HTERT RPE-1 (cell line): ENCODE measurements around the gene FZD2.
"Not testable (repeated sequence)": the region's sequence is repeated elsewhere in the genome, so short reads cannot be mapped to it uniquely, and the experiment has no call there.

Source experiments
- in situ Hi-C: fragments of 300-500 bp; cut with MboI; formaldehyde crosslinking; loops from 4 replicates; pipeline ENCODE4 v1.14.3; 2020; ENCODE audit warnings: low sequenced_read_pairs

Gene FZD2

DNA sequence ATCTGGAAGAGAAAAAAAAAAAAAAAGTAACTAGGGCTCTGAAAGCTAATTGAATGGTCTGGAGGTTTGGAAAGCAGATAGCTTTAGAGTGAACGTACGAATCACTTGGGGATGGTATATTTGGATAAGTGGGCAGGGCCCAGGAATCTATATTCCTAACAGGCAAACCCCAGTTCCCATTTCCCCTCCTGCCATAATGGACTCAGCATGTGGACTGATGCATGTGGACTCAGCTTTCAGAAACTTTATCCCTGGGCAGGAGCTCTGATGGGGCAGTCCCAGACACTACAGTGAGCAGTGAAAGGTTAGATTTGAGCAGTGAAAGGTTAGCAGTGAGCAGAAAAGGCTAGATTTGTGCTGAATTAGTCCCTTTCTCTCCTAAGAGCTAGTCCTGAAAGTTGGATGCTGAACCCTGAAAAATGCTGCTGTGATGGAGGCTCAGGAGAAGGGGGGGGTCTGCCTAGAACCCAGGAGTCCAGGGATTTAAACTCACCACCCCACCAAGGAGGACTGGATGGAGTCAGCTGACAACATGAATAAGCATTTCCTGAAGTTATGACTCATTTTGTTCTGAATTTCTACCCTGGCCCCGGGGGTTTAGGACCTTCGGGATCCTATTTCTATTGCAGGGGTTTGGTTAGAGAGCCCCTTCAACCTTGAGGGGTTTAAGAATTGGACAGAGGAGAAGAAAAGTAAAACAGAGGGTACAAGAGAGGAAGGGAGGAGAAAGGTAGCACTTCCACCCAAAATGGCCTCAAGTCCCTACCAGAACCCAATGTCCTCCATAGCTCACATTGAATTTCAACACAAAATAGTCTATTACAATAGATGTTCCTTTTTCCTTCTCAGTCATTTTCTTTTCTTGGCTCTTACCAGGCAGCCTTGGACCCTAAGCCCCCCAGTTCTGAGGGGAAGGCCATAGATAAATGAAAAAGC lies 10.3 kb upstream of the FZD2 start:
- in situ Hi-C loops: no loop called here

DNA sequence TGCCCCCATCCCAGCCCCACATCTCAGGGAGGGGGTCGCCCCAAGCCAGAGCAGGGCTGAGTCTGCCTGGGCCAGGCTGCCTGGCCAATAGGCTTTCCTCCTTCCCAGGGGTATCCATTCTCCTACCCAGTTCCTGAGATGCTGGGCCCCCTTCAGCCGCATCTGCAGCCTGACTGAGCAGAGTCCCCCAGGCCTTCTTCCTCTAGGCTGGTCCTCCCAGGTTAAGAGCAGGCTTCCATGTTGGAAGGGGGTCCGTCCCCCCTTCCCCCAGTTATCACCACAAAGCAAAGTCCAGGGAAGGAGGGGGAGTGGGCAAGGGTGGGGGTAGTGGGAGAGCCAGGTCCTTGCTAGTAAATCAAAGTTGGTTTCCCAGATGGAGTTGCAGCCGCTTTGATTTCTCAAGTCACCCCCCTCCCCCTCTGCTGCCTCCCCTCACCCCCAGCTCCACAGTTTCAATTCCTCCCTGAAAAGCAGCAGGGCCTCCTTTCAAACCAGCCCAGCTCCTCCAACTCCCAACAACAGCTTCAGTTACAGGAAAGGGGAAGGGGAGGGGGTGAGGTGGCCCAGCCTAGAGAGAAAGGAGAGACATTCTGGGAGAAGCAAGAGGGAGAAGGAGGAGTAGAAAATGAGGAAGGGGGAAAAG lies 9.5 kb upstream of the FZD2 start:
- in situ Hi-C loops: no loop called here

DNA sequence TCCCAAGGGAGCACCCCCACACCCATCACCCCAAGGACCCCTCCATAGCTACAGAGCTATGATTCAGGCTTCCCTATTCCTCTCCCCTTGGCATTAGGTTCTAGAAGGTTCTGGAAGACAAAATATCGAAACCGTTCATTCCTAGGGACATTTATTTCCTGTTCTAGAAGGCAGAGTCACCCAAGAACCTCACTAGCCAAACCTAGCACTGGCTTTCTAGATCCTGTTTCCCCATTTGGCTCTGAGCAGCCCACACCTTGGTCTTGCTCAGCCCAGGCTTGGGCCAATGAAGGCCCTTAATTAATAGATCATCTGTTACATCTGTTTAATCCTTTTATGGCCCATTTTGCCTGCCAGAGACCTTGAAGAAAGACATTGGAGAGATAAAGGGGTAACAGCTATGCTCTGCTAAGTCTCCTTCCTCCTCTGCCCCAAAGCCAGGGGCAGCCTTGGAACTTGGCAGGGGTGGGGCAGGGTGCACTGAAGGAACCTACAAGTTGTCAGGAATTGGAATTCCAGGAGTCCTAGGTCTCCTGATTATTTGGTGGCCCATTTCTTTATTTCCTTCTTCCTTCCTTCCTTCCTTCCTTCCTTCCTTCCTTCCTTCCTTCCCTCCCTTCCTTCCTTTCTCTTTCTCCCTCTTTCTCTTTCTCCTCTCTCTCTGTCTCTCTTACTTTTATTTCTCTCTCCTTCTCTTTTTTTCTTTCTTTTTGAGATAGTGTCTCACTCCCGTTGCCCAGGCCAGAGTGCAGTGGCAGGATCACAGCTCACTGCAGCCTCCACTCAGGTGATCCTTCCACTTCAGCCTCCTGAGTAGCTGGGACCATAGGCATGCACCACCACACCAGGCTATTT lies 8.7 kb upstream of the FZD2 start:
- in situ Hi-C loops: no loop called here

DNA sequence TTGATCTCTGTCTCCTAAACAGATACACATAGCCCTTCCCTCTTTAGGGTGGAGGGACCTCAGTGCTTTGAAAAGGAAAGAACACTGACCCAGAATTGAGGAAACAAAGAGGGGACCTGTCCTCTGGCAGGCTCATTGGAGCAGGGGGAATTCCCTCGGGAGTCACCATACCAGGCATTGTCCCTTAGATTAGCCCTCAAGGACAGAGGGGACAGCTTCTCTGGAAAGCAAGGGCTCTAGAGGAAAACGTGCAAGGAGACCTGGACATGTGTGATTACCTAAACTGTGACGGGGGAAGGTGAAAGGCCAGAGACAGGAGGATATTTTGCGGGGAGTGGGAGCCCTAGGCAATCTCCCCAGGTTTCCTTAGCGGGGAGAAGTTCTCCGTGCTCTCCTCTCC lies 7.6 kb upstream of the FZD2 start:
- in situ Hi-C loops: no loop called here

DNA sequence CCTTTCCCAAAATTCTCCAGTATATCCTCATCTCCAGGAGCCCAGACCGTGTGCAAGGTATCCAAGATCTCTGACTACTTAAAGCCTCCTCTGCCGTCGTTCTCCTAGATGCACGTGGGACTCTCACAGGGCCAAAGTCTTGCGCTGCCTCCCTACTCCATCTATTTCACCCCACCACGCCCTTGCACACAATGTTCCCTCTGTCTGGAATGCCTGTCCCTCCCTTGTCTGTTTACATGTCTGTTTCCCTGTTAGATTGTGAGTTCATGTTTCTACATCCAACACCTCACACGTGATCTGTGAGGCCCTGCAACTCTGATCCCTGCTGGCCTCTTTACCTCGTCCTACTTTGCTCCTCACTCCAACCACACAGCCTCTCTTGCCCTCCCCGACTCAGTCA lies 4.9 kb upstream of the FZD2 start:
- in situ Hi-C loops: no loop called here

DNA sequence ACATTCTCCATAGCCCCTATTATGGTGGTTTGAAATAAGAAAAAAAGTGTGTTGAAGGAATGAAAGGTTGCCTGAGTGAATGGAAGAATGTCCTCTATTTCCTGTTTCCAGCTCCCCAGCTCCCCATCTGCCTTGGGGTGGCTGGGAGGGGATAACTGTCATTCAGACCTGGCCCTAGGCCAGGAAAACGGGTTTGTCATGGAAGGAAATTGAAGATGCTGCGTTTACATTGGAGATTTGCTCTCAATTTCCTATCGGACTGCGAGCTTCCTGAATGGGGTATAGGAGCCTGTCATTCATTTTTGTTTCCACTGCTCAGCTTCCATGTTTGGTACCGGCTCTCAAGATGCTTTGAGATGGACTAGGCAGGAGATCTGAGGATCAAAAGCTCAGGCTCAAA lies 2.2 kb upstream of the FZD2 start:
- in situ Hi-C loops: no loop called here

DNA sequence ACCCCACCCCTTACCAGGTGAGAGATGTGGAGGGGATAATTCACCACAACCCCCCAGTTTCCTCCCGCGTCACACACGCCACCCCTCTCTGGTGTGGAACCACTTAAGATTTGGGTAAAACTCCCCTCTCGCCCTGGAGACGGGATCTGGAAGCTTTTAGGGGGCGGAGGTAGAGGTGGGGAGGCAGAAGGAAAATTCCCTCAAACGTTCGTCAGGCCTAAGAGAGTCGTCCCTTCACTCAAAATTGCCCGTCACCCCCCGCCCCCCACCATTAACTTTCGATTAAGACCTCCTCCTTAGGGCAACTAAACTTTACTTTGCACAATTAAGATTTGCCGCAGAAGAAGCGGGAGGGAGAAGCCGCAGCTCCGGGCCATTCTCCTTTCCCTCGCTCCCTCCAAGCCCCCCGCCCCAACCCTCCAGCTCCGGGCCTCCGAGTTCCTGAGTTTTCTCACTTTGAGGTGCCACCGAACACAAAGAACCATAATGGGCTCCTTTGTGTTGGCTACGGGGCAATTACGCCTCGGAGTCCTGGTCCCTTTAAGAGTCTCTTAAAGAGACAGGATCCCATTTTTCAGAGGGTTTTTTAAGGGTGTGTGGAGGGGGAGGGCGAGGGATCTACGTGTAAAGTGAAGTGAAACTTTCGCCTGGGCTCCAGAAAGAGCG lies 985 bp upstream of the FZD2 start:
- in situ Hi-C loops: no loop called here

DNA sequence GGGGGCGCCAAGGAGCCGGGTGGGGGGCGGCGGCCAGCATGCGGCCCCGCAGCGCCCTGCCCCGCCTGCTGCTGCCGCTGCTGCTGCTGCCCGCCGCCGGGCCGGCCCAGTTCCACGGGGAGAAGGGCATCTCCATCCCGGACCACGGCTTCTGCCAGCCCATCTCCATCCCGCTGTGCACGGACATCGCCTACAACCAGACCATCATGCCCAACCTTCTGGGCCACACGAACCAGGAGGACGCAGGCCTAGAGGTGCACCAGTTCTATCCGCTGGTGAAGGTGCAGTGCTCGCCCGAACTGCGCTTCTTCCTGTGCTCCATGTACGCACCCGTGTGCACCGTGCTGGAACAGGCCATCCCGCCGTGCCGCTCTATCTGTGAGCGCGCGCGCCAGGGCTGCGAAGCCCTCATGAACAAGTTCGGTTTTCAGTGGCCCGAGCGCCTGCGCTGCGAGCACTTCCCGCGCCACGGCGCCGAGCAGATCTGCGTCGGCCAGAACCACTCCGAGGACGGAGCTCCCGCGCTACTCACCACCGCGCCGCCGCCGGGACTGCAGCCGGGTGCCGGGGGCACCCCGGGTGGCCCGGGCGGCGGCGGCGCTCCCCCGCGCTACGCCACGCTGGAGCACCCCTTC lies 484 bp downstream of the FZD2 start:
- in situ Hi-C loops: no loop called here

DNA sequence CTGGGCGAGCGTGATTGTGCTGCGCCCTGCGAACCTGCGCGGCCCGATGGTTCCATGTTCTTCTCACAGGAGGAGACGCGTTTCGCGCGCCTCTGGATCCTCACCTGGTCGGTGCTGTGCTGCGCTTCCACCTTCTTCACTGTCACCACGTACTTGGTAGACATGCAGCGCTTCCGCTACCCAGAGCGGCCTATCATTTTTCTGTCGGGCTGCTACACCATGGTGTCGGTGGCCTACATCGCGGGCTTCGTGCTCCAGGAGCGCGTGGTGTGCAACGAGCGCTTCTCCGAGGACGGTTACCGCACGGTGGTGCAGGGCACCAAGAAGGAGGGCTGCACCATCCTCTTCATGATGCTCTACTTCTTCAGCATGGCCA lies 1.0 kb downstream of the FZD2 start:
- in situ Hi-C loops: no loop called here

DNA sequence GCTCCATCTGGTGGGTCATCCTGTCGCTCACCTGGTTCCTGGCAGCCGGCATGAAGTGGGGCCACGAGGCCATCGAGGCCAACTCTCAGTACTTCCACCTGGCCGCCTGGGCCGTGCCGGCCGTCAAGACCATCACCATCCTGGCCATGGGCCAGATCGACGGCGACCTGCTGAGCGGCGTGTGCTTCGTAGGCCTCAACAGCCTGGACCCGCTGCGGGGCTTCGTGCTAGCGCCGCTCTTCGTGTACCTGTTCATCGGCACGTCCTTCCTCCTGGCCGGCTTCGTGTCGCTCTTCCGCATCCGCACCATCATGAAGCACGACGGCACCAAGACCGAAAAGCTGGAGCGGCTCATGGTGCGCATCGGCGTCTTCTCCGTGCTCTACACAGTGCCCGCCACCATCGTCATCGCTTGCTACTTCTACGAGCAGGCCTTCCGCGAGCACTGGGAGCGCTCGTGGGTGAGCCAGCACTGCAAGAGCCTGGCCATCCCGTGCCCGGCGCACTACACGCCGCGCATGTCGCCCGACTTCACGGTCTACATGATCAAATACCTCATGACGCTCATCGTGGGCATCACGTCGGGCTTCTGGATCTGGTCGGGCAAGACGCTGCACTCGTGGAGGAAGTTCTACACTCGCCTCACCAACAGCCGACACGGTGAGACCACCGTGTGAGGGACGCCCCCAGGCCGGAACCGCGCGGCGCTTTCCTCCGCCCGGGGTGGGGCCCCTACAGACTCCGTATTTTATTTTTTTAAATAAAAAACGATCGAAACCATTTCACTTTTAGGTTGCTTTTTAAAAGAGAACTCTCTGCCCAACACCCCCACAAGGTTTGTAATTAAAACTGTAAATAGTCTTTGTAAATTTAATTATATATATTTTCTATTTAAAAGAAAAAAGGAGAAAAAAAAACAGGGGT lies 1.7 kb downstream of the FZD2 start:
- in situ Hi-C loops: no loop called here

DNA sequence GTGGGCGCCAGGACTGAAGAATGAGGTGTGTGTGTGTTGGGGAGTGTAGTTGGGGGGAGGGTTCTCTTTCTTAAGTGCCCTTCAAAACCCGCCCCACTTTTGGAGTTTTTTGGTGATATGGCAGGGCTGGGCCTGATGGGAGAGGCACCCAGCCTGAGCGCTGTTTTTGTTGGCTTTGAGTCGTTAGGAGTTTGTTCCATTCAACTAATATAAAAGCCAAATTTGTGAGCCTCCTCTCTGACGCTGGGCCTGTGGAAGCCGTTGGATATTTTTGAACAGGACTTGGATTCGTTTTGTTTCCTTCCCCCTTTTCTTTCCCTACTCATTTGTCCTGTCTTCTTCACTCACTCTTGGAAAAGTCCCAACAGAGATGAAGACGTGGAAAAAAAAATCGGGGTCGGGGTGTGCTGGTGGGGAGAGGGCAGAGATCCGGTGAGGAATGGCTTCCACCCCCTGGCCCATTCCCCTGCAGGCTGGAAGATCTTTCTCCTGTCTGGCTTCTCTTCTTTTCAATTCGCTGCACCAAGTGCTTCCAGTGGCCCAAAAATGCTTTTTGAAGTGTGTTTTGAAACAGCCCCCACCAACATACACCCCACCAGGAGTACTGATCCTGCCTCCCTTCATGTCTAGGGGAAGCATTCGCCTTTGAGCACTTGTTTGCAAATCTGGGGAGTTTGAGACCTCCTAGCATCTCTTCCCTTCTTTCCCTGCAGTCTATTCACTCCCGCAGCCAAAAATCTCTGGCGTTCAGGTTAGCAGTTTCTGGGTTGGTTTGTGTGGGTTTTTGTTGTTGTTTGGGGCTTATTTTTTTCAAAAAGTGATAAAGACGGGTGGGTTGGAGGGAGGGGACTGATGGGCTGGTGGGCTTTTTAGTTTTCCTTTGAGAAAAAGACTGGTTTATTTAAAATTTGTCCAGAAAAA lies 2.6 kb downstream of the FZD2 start:
- in situ Hi-C loops: no loop called here

DNA sequence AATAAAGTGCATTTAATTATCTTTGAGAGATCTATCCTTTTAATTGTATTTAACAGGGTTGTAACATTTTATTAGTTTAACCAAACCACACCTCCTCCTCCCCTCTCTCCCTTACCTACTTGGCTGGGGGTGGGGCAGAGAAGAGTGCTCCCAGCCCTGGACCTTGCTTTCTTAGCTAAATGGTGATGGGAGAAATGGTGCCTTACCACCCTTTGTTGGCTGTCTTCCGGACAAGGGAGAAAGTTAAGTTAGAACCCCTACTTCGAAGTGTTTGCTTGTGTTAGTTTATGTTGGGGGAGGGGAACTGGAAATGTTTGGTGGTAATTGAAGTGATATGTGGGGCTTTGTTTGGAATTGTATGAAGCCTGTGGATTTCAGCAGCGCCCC lies 3.9 kb downstream of the FZD2 start:
- in situ Hi-C loops: no loop called here

DNA sequence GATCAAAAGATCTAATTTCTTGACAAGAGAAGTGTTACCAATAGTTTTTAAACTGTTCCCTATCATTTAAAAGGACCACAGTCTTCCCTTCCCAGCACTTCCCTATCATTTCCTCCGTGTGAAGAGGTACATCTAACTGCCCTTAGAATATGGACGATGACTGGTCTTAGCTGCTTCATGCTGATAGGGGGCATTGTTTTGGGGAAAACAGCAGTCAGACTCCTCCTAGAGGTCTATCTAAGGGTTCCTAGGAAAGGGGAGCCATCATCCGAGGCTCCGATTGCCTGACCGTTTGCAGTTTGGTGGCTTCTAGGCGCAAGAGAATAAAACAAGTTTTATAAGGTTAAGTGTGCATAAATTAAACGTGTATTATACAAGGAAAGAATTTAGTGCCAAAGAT lies 7.1 kb downstream of the FZD2 start:
- in situ Hi-C loops: no loop called here

DNA sequence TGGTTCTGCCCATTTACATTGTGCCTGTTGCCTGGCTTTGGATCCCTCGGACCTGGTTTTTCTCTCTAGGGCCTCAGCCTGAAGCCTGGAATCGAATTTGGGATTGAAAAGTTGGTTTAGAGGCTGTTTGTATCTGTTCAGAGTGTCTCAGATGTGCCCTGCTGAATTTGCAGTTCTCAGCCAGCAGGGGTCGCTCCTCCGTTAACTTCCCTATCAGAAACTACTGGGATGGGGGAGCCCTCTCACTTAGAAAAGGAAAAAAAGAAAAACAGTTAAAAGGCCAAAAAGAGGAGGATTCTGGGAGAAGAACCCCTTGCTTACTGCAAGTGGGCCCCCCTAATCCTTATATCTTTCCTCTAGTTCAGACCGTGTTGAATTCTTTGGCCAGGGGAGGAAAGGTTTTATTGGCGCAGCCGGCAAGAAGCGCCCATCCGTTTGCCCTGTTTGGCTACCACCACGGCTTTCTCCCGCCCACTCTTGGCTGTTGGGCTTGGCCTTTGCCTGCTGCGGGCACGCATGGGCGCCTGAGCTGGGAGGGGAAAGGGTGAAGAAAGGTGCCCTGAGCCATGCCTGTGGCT lies 8.7 kb downstream of the FZD2 start:
- in situ Hi-C loops: no loop called here

DNA sequence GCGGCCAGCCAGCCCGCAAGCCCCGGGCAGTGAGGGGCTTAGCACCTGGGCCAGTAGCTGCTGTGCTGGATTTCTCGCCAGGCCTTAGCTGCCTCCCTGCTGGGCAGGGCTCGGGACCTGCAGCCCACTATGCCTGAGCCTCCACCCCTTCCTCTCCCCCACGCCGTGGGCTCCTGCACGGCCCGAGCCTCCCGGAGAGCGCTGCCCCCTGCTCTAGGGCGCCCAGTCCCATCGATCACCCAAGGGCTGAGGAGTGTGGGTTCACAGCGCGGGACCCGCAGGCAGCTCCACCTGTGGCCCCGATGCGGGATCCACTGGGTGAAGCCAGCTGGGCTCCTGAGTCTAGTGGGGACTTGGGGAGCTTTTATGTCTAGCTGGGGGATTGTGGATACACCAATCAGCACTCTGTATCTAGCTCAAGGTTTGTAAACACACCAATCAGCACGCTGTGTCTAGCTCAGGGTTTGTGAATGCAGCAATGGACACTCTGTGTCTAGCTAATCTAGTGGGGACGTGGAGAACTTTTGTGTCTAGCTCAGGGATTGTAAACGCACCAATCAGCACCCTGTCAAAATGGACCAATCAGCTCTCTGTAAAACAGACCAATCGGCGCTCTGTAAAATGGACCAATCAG lies 11.1 kb downstream of the FZD2 start:
- in situ Hi-C loops: not testable (repeated sequence)

DNA sequence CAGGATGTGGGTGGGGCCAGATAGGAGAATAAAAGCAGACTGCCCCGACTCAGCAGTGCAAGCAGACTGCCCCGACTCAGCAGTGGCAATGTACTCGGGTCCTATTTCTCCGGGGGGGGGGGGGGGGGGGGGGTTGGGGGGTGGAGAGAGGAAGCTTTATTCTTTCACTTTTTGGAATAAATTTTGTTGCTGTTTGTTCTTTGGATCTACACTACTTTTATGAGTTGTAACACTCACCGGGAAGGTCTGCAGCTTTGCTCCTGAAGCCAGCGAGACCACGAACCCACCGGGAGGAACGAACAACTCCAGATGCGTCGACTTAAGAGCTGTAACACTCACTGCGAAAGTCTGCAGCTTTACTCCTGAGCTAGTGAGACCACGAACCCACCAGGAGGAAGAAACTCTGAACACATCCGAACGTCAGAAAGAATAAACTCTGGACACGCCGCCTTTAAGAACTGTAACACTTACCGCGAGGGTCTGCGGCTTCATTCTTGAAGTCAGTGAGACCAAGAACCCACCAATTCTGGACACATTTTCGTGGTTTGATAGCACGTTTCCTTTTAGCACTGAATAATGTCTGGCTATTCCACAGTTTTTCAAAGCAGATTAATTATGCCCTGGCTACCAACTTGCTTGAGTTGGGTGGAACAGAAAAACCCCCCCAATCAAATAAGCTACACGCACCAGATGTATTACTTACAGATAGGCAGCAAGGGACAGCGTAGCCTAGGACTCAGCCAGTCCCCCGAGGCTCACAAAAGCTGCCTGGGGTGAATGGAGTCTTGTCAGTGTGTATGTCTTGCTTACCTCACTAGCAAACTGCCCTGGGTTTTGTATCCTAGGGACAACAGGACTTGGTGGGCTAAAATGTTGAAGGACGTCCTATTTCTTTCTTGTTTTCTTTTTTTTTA lies 11.9 kb downstream of the FZD2 start:
- in situ Hi-C loops: no loop called here

DNA sequence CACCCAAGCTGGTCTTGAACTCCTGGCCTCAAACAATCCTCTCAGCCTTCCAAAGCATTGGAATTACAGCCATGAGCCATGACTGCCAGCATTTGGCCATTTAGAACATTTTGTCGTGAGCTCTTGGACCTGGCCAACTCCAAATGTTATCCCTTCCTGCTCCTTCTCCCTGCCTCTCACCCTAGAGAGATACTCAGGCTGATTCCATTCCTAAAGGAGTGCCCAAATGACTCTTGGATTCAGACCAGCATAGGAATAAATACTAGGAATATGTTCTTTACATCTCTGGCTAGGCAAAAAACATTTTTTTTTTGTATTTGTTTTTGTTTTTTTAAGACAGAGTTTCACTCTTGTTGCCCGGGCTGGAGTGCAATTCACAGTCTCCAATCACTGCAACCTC lies 15.5 kb downstream of the FZD2 start:
- in situ Hi-C loops: no loop called here
